K562 (cell line): ENCODE measurements around the gene SAXO1. TPM values are rescaled to one million over a fixed set of nuclear protein-coding genes. Genes with fewer than 3 reads are reported as not detected.

Source experiments
- ATAC-seq: fragments of 200-7000 bp; cut with Tn5 transposase; 3 replicates; pipeline ENCODE4 v1.9.1; 2020; ENCODE audit warnings: moderate library complexity
- BruUV-seq: library from RNA; stranded (reverse); fragments of 400-500 nt; replicated peaks from 2 replicates; lab custom pipeline; 2021; lab: Mats Ljungman, UMichigan
- CTCF ChIA-PET: fragments of 300-600 bp; formaldehyde crosslinking; extraction: SDS; loops from one replicate; lab custom pipeline; 2021; ENCODE audit warnings: low intra/inter-chr PET ratio; lab: Yijun Ruan, JAX
- POLR2A ChIA-PET: fragments of 300-600, 350-650 bp; sonication (Branson Sonifier 250); formaldehyde crosslinking; extraction: SDS; loops from one replicate; lab custom pipeline; 2021; ENCODE audit warnings: antibody characterized with exemption, inconsistent platforms; lab: Yijun Ruan, JAX
- DNase-seq, 4 experiments: peaks; one replicate each; pipeline versions ENCODE4 v3.0.0 to v3.0.0-alpha.2; 2011 to 2018; ENCODE audit warnings: low spot score in 3 of 4, mixed read lengths in 3 of 4; ENCODE audit errors: extremely low read depth in 1 of 4
- FAIRE-seq: peaks from 2 replicates; lab custom pipeline; 2011; peaks lifted over from hg19 to GRCh38; lab: Jason Lieb, UNC
- H2AFZ ChIP-seq: 2 replicates; pipeline ENCODE4 v1.6.0; 2011; ENCODE audit warnings: low read depth, low read length, control low read depth, inconsistent platforms
- H3K27ac ChIP-seq: fragments of 200-600 bp; 3 replicates; pipeline ENCODE4 v1.8.0; 2011; ENCODE audit warnings: low read depth, mild to moderate bottlenecking, control low read depth, inconsistent platforms, low read length, moderate library complexity, mixed read lengths; ENCODE audit errors: extremely low read depth
- H3K27me3 ChIP-seq, 2 experiments: fragments of 300-600 bp in 1 of 2; 2 replicates in 1 of 2; 3 replicates in 1 of 2; pipeline versions ENCODE4 v1.6.0 to v1.8.0; 2011; ENCODE audit warnings: inconsistent platforms in 2 of 2, low read length in 2 of 2, mild to moderate bottlenecking in 1 of 2, mixed read lengths in 1 of 2, moderate library complexity in 1 of 2; ENCODE audit not compliant: control insufficient read depth in 2 of 2, insufficient read depth in 2 of 2
- H3K36me3 ChIP-seq: fragments of 300-600 bp; 3 replicates; pipeline ENCODE4 v1.8.0; 2011; ENCODE audit warnings: mild to moderate bottlenecking, low read length, inconsistent platforms; ENCODE audit not compliant: control insufficient read depth, insufficient read depth
- H3K4me1 ChIP-seq, 2 experiments: fragments of 200-600 bp in 1 of 2; replicated peaks in 1 of 2; 2 replicates in 1 of 2; 3 replicates in 1 of 2; pipeline versions ENCODE4 v1.5.1 to v1.8.0; 2011; ENCODE audit warnings: inconsistent platforms in 2 of 2, low read length in 2 of 2, mild to moderate bottlenecking in 1 of 2, mixed read lengths in 1 of 2, moderate library complexity in 1 of 2; ENCODE audit not compliant: control insufficient read depth in 2 of 2, insufficient read depth in 2 of 2
- H3K4me2 ChIP-seq: 2 replicates; pipeline ENCODE4 v1.6.1; 2011; ENCODE audit warnings: low read length, control low read depth, inconsistent platforms, mixed read lengths; ENCODE audit not compliant: insufficient read depth
- H3K4me3 ChIP-seq: fragments of 200-600 bp; sonication (generic), shearing (Covaris generic); 2 replicates; pipeline ENCODE4 v1.5.1; 2016; ENCODE audit warnings: control low read depth, inconsistent platforms
- H3K79me2 ChIP-seq: fragments of 200-600 bp; 3 replicates; pipeline ENCODE4 v1.8.0; 2011; ENCODE audit warnings: low read length, inconsistent platforms; ENCODE audit not compliant: control insufficient read depth, insufficient read depth
- H3K9ac ChIP-seq, 2 experiments: 2 replicates each; pipeline versions ENCODE4 v1.6.0 to v1.6.1; 2011; ENCODE audit warnings: low read depth in 2 of 2, low read length in 2 of 2, control low read depth in 1 of 2, inconsistent platforms in 1 of 2, mild to moderate bottlenecking in 1 of 2, mixed read lengths in 1 of 2; ENCODE audit not compliant: insufficient read depth in 1 of 2
- H3K9me1 ChIP-seq: one replicate; pipeline ENCODE4 v1.6.0; 2011; ENCODE audit warnings: inconsistent platforms, mild to moderate bottlenecking, low read length, moderate library complexity; ENCODE audit not compliant: control insufficient read depth, insufficient read depth
- H3K9me3 ChIP-seq: replicated peaks from 2 replicates; pipeline ENCODE4 v1.5.1; 2011; ENCODE audit warnings: low read depth, low read length, inconsistent platforms; ENCODE audit not compliant: control insufficient read depth, insufficient read depth
- H4K20me1 ChIP-seq: replicated peaks from 2 replicates; pipeline ENCODE4 v1.6.1; 2011; ENCODE audit warnings: low read length, inconsistent platforms, mixed read lengths; ENCODE audit not compliant: control insufficient read depth, insufficient read depth
- CBFA2T3 ChIP-seq: fragments of 450-650 bp; IDR thresholded peaks from 2 replicates; pipeline ENCODE4 v1.6.1; 2017
- DMBX1 ChIP-seq: fragments of 250-450 bp; sonication (Bioruptor Pico); IDR thresholded peaks from 2 replicates; pipeline ENCODE4 v1.8.0; 2022; ENCODE audit warnings: inconsistent platforms, mild to moderate bottlenecking, moderate library complexity, borderline replicate concordance
- HLTF ChIP-seq: fragments of 450-650 bp; IDR thresholded peaks from 2 replicates; pipeline ENCODE4 v1.6.1; 2016
- NCOA2 ChIP-seq, 2 experiments: fragments of 450-650 bp; IDR thresholded peaks; 2 replicates each; pipeline ENCODE4 v1.6.1; 2018; ENCODE audit warnings: mild to moderate bottlenecking in 2 of 2, moderate library complexity in 1 of 2; ENCODE audit not compliant: partially characterized antibody in 2 of 2
- PHF21A ChIP-seq: fragments of 450-650 bp; IDR thresholded peaks from 2 replicates; pipeline ENCODE4 v1.6.1; 2017; ENCODE audit warnings: low read depth, borderline replicate concordance
- TEAD1 ChIP-seq, 2 experiments: fragments of 450-650 bp in 1 of 2; sonication (generic) in 1 of 2; formaldehyde crosslinking; IDR thresholded peaks; 2 replicates each; pipeline versions ENCODE4 v1.4.0 to v1.8.0; 2020 to 2022; ENCODE audit warnings: mild to moderate bottlenecking in 2 of 2, missing genetic modification reagents in 1 of 2
- WGBS: fragments of 100-300 bp; shearing (Covaris generic); methylation state at CpG from one replicate; pipeline ENCODE4 v1.1.6; 2016; ENCODE audit warnings: low coverage, mixed read lengths; ENCODE audit not compliant: insufficient coverage; ENCODE audit errors: missing lambda C conversion rate; 5-methylcytosine and 5-hydroxymethylcytosine counted together
- in situ Hi-C: fragments of 300-500 bp; cut with MboI; formaldehyde crosslinking; loops from 4 replicates; pipeline ENCODE4 v1.15.0; 2018; ENCODE audit warnings: inconsistent platforms, mixed read lengths
- intact Hi-C: fragments of 100-400 bp; cut with micrococcal nuclease; formaldehyde crosslinking; loops from 2 replicates; pipeline ENCODE4 v1.14.2; 2022
- polyA plus RNA-seq, 8 experiments: library from polyadenylated mRNA; depleted of rRNA in 4 of 8; stranded (reverse) in 5 of 8; unstranded in 3 of 8; fragments of >200 nt; fragmentation: Nextera tagmentation in 2 of 8; fragmentation: Illumina TruSeq in 1 of 8; extraction: Ambion mirVana in 2 of 8; extraction: Trizol in 1 of 8; gene quantifications; 2 replicates each; pipeline versions ENCODE4 v1.2.1 to v1.2.3, GENCODE V29; 2011 to 2014; ENCODE audit warnings: inconsistent platforms in 1 of 8, missing spikeins in 1 of 8
- total RNA-seq, 7 experiments: library from RNA; depleted of rRNA in 6 of 7; stranded (reverse); fragments of >200 nt in 6 of 7; fragmentation: Illumina TruSeq in 2 of 7; extraction: Trizol in 2 of 7; gene quantifications; 2 replicates each; pipeline versions ENCODE4 v1.2.1 to v1.2.3, GENCODE V29; 2011 to 2021; ENCODE audit warnings: low replicate concordance in 1 of 7
- TF ChIP-seq, protein P1 (sequence below): fragments of 250-450 bp; sonication (Bioruptor Pico); IDR thresholded peaks from 2 replicates; pipeline ENCODE4 v1.5.0; 2021; ENCODE audit warnings: mild to moderate bottlenecking, moderate library complexity
- TF ChIP-seq, protein P2 (sequence below): fragments of 200-600 bp; sonication (generic); IDR thresholded peaks from one replicate; pipeline ENCODE4 v1.6.1; 2012; ENCODE audit warnings: mild to moderate bottlenecking, low read depth, low read length, inconsistent platforms

Gene SAXO1
- total and polyA plus RNA-seq, 9 of the 15 experiments (the other 6 are each of a cell fraction or from before 2014, with no cell fraction given), result 0.04 TPM; not detected in 8

DNA sequence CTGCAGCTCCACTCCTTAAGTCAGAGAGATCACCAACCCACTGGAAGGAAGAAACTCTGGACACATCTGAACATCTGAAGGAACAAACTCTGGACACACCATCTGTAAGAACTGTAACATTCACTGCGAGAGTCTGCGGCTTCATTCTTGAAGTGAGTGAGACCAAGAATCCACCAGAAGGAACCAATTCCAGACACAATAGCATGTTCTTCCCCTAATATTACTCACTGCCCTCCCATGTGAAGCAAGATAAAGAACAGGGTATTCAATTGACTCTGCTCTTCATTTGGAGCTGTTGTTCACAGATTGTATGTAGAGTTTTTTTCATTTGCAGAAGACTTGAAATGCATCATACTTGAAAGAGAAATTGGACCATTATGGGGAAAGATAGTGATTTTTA, 10.8 kb downstream of the SAXO1 start:
- H3K9me3 ChIP-seq, result no peaks in the 10 kb centered on the region
- H4K20me1 ChIP-seq, result no peaks in the 10 kb centered on the region
- CTCF ChIA-PET, result no interaction called here
- peaks cover 0 to 6% of the 10 kb centered on the region in 2 experiments; a peak in 2 of 5 replicates for H3K27me3 ChIP-seq
- DNase-seq, result no peak
- no peak overlapping the region for H3K4me3 ChIP-seq
- H3K36me3 ChIP-seq, result no peaks in the 10 kb centered on the region
- 0% methylated on average over 2 of the region's 2 CpGs for WGBS
- BruUV-seq, result no TSS peak
- H2AFZ ChIP-seq, result no peak overlapping the region
- in situ Hi-C loops (loop anchor here (10.0 kb wide), 2 partner anchors 767 to 1217 kb away; no protein-coding TSS in a partner anchor), intact Hi-C loops (no loop called here)
- H3K9me1 ChIP-seq, result no peaks in the 10 kb centered on the region
- FAIRE-seq, result no peak
- no peaks in the 10 kb centered on the region for H3K79me2 ChIP-seq
- no peak overlapping the region for H3K27ac ChIP-seq
- H3K4me1 ChIP-seq, result no peaks in the 10 kb centered on the region
- POLR2A ChIA-PET, result no interaction called here
- H3K4me2 ChIP-seq, result no peak overlapping the region
- ATAC-seq, result no peak
- no peak overlapping the region for H3K9ac ChIP-seq
- TF ChIP-seq DMBX1 (CRISPR knock-in tag), result no peak
- TF ChIP-seq, protein P1, sequence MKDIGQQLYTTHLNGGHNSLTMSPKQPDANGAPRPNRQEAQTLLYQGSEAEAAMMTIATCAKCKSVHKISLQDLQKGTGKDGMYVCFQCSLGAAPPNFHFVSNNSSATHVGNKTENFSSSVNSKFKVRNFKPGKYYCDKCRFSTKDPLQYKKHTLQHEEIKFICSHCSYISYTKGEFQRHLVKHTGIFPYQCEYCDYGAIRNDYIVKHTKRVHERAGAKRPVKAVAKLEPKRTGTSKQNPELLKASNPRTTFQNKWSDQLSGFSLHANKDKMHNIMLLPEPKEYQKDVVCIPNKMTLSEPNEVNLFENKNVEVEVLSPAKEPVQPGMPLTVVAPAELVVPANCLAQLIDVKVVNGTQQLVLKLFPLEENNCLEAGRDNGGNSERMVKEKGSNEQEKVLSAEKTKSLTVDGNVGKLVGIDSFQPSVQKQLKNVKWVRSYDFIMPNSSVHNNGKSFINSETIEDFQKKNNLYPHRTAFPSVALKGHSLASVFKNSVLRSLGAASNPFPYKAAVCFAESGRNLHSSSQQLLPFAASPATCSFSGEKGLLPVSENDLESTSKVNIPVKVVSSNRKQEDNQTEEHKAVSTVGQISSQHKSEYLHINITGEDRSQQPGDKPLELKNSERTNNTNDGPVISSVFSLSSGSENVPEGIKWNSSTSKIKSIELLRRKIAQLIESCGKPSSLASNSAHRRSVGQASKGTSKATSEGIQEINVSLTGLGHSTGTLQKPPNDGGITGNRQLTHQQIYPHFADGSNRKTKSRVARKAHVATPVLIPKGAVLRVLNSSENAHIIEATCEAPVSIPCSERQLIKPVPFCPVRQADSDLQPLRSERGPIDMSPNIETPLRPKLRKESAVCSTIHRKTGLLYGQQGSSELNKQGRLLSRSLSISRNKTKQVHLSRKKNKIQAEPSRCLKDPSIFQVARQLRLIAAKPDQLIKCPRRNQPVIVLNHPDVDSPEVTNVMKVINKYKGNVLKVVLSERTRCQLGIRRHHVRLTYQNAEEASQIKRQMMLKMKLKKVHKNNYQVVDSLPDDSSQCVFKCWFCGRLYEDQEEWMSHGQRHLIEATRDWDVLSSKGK, result no peak
- TF ChIP-seq CBFA2T3, result no peak
- no peak for TF ChIP-seq HLTF
- TF ChIP-seq PHF21A, result no peak
- TF ChIP-seq, protein P2, sequence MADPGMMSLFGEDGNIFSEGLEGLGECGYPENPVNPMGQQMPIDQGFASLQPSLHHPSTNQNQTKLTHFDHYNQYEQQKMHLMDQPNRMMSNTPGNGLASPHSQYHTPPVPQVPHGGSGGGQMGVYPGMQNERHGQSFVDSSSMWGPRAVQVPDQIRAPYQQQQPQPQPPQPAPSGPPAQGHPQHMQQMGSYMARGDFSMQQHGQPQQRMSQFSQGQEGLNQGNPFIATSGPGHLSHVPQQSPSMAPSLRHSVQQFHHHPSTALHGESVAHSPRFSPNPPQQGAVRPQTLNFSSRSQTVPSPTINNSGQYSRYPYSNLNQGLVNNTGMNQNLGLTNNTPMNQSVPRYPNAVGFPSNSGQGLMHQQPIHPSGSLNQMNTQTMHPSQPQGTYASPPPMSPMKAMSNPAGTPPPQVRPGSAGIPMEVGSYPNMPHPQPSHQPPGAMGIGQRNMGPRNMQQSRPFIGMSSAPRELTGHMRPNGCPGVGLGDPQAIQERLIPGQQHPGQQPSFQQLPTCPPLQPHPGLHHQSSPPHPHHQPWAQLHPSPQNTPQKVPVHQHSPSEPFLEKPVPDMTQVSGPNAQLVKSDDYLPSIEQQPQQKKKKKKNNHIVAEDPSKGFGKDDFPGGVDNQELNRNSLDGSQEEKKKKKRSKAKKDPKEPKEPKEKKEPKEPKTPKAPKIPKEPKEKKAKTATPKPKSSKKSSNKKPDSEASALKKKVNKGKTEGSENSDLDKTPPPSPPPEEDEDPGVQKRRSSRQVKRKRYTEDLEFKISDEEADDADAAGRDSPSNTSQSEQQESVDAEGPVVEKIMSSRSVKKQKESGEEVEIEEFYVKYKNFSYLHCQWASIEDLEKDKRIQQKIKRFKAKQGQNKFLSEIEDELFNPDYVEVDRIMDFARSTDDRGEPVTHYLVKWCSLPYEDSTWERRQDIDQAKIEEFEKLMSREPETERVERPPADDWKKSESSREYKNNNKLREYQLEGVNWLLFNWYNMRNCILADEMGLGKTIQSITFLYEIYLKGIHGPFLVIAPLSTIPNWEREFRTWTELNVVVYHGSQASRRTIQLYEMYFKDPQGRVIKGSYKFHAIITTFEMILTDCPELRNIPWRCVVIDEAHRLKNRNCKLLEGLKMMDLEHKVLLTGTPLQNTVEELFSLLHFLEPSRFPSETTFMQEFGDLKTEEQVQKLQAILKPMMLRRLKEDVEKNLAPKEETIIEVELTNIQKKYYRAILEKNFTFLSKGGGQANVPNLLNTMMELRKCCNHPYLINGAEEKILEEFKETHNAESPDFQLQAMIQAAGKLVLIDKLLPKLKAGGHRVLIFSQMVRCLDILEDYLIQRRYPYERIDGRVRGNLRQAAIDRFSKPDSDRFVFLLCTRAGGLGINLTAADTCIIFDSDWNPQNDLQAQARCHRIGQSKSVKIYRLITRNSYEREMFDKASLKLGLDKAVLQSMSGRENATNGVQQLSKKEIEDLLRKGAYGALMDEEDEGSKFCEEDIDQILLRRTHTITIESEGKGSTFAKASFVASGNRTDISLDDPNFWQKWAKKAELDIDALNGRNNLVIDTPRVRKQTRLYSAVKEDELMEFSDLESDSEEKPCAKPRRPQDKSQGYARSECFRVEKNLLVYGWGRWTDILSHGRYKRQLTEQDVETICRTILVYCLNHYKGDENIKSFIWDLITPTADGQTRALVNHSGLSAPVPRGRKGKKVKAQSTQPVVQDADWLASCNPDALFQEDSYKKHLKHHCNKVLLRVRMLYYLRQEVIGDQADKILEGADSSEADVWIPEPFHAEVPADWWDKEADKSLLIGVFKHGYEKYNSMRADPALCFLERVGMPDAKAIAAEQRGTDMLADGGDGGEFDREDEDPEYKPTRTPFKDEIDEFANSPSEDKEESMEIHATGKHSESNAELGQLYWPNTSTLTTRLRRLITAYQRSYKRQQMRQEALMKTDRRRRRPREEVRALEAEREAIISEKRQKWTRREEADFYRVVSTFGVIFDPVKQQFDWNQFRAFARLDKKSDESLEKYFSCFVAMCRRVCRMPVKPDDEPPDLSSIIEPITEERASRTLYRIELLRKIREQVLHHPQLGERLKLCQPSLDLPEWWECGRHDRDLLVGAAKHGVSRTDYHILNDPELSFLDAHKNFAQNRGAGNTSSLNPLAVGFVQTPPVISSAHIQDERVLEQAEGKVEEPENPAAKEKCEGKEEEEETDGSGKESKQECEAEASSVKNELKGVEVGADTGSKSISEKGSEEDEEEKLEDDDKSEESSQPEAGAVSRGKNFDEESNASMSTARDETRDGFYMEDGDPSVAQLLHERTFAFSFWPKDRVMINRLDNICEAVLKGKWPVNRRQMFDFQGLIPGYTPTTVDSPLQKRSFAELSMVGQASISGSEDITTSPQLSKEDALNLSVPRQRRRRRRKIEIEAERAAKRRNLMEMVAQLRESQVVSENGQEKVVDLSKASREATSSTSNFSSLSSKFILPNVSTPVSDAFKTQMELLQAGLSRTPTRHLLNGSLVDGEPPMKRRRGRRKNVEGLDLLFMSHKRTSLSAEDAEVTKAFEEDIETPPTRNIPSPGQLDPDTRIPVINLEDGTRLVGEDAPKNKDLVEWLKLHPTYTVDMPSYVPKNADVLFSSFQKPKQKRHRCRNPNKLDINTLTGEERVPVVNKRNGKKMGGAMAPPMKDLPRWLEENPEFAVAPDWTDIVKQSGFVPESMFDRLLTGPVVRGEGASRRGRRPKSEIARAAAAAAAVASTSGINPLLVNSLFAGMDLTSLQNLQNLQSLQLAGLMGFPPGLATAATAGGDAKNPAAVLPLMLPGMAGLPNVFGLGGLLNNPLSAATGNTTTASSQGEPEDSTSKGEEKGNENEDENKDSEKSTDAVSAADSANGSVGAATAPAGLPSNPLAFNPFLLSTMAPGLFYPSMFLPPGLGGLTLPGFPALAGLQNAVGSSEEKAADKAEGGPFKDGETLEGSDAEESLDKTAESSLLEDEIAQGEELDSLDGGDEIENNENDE, result no peak
- no peak for TF ChIP-seq NCOA2 (IDR thresholded peaks at IDR 0.05; ENCODE audit: partially characterized antibody in 2 of 2)
- TF ChIP-seq TEAD1 (CRISPR knock-in tag; IDR thresholded peaks at IDR 0.05), result no peak
